ENCODE data around the gene NDUFB6. TPM values are rescaled to one million over a fixed set of nuclear protein-coding genes. Genes with fewer than 3 reads are reported as not detected.
"Not testable (repeated sequence)": the region's sequence is repeated elsewhere in the genome, so short reads cannot be mapped to it uniquely, and the experiment has no call there.

Gene NDUFB6
- total and polyA plus RNA-seq, 9 of the 15 experiments (the other 6 are each of a cell fraction or from before 2014, with no cell fraction given), result 26.5 to 88.1 (median 64.0) TPM

- no peak for TF ChIP-seq ZNF551 (CRISPR knock-in tag; IDR thresholded peaks at IDR 0.05)
- no peak for TF ChIP-seq E2F5 (CRISPR knock-in tag; IDR thresholded peaks at IDR 0.05)
- TF ChIP-seq ATF3 (IDR thresholded peaks at IDR 0.05), result no peak
- TF ChIP-seq ATF3 (CRISPR knock-in tag; conservative IDR thresholded peaks at IDR 0.05), result no peak
Observed at GRCh38 chr9:32524892-32525708, 47.9 kb downstream of the NDUFB6 start (continued).

GRCh38 chr9:32524558-32524891 is 48.4 kb downstream of the NDUFB6 start:
- H4K20me1 ChIP-seq (replicated peaks; ENCODE audit: control insufficient read depth, insufficient read depth, low read length); H3K79me2 ChIP-seq (ENCODE audit: control insufficient read depth, insufficient read depth, low read length); POLR2A ChIA-PET; in situ Hi-C loops (cut with MboI); CTCF ChIA-PET (ENCODE audit: low intra/inter-chr PET ratio); H3K4me2 ChIP-seq (ENCODE audit: insufficient read depth, low read length); FAIRE-seq; intact Hi-C loops (cut with micrococcal nuclease); H3K9ac ChIP-seq (ENCODE audit: insufficient read depth in 1 of 2, low read depth in 2 of 2, low read length in 2 of 2); H3K4me1 ChIP-seq (replicated peaks in 1 of 2; ENCODE audit: control insufficient read depth in 2 of 2, insufficient read depth in 2 of 2, low read length in 2 of 2); ATAC-seq; H3K9me1 ChIP-seq (ENCODE audit: control insufficient read depth, insufficient read depth, low read length); H3K4me3 ChIP-seq; H3K36me3 ChIP-seq (ENCODE audit: control insufficient read depth, insufficient read depth, low read length); H3K9me3 ChIP-seq (replicated peaks; ENCODE audit: control insufficient read depth, insufficient read depth, low read depth, low read length); H2AFZ ChIP-seq (ENCODE audit: low read depth, low read length); H3K27ac ChIP-seq (ENCODE audit: extremely low read depth, low read depth, low read length); BruUV-seq (replicated peaks); H3K27me3 ChIP-seq (ENCODE audit: control insufficient read depth in 2 of 2, insufficient read depth in 2 of 2, low read length in 2 of 2); DNase-seq (ENCODE audit: extremely low read depth in 1 of 4, low spot score in 3 of 4): not testable (repeated sequence)
- 74% methylated on average over 4 of the region's 11 CpGs for WGBS (ENCODE audit: insufficient coverage, low coverage, missing lambda C conversion rate)
